Measurements from ENCODE around the gene TRERF1.

DNA sequence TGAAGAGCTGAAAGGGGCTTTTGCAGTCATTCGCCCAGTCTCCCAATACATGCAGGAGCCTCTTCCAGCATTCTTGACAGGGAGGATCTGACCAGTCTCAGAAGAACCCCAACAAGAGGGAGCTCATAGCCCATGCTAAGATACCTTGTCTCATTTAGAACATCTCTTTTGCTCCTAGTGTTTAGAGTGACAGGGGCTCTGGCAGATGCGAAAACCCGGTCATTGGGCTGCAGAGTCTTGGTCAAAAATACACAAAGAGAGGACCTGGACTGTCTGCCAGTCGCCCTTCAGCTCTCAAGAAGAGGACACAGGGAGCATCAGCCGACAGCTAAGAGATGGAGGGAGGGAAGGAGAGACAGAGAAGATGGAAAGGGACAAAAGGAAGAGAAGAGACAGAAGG is 257.7 kb downstream of the TRERF1 start:
- TF ChIP-seq ZNF645 (tag by site-specific recombination; IDR thresholded peaks at IDR 0.05) (no peak), CTCF (tag by site-specific recombination; IDR thresholded peaks at IDR 0.05) (no peak), ZXDB (tag by site-specific recombination; IDR thresholded peaks at IDR 0.05) (no peak), KLF9 (tag by site-specific recombination; IDR thresholded peaks at IDR 0.05; ENCODE audit: low read depth) (no peak), ZNF138 (tag by site-specific recombination; IDR thresholded peaks at IDR 0.05; ENCODE audit: borderline replicate concordance) (no peak), ZBTB1 (tag by site-specific recombination; IDR thresholded peaks at IDR 0.05) (no peak)
